ENCODE data around the gene UBAC2.

UBAC2 gene

GRCh38 chr13:99311748-99312492 lies 111.3 kb downstream of the UBAC2 start:
- Histone ChIP-seq H3K27me3 (ENCODE audit: control insufficient read depth, insufficient read depth, low read length) (no peaks in the 10 kb centered on the region), H3K9me3 (ENCODE audit: control insufficient read depth, insufficient read depth, low read length) (no peaks in the 10 kb centered on the region), H3K36me3 (ENCODE audit: control insufficient read depth, insufficient read depth, low read length) (no peaks in the 10 kb centered on the region), H3K4me3 (ENCODE audit: low read depth, low read length) (no peak overlapping the region), H3K27ac (ENCODE audit: low read depth, low read length) (no peak overlapping the region), H3K4me1 (ENCODE audit: control insufficient read depth, insufficient read depth, low read length) (peaks cover 23% of the 10 kb centered on the region; the same call in 1 of the 2 replicates), H3K9ac (ENCODE audit: low read depth, low read length) (no peak overlapping the region)

DNA sequence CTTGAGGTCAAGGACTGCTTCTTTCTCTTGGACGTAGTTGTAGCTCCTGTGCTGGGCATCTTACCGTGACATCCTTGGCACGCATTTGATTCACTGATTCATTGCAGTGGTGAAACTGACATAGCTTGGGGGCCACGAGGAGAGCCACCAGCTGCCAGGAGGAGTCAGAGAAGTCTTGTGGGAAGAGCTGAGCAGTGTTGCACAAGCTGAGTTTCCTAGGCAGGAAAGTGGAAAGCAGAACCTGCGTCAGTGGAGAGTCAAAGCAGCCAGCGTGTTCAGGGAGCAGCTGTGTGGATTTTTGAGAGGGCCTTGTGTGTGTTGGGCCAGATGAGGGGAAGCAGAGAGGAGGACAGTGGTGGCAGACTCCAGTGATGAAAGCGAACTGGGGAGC lies 111.8 kb downstream of the UBAC2 start:
- Histone ChIP-seq H3K27me3 (ENCODE audit: control insufficient read depth, insufficient read depth, low read length) (no peaks in the 10 kb centered on the region), H3K4me1 (ENCODE audit: control insufficient read depth, insufficient read depth, low read length) (peaks cover 23% of the 10 kb centered on the region; the same call in 1 of the 2 replicates), H3K36me3 (ENCODE audit: control insufficient read depth, insufficient read depth, low read length) (no peaks in the 10 kb centered on the region), H3K9me3 (ENCODE audit: control insufficient read depth, insufficient read depth, low read length) (no peaks in the 10 kb centered on the region), H3K9ac (ENCODE audit: low read depth, low read length) (no peak overlapping the region), H3K27ac (ENCODE audit: low read depth, low read length) (no peak overlapping the region), H3K4me3 (ENCODE audit: low read depth, low read length) (no peak overlapping the region)

DNA sequence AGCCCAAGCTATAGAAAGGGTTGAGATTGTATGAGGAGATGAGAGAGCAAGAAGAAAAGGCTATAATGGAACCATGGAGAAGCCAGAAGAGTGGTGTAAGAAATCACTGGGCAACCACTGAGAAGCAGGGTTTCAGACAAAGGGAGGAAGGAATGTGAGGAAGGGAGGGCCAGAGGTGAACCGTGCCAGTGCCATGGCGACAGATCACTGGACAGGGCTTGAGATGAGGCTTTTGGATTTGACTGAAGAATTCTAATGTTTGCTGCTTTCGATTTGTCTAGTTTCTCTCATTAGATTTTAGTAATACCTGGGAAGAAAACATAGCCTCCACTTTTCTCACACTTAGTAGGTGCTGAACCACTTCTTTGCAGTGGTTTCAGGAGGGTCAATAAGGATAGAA lies 112.8 kb downstream of the UBAC2 start:
- H3K27me3 ChIP-seq (ENCODE audit: control insufficient read depth, insufficient read depth, low read length) = no peaks in the 10 kb centered on the region
- H3K36me3 ChIP-seq (ENCODE audit: control insufficient read depth, insufficient read depth, low read length) = no peaks in the 10 kb centered on the region; the same call in 1 of the 2 replicates
- no peaks in the 10 kb centered on the region for H3K9me3 ChIP-seq (ENCODE audit: control insufficient read depth, insufficient read depth, low read length)
- H3K4me1 ChIP-seq (ENCODE audit: control insufficient read depth, insufficient read depth, low read length) = peaks cover 23% of the 10 kb centered on the region; the same call in 1 of the 2 replicates
- no peak overlapping the region for H3K27ac ChIP-seq (ENCODE audit: low read depth, low read length)
- no peak overlapping the region for H3K9ac ChIP-seq (ENCODE audit: low read depth, low read length)
- no peak overlapping the region for H3K4me3 ChIP-seq (ENCODE audit: low read depth, low read length)

- no peak overlapping the region for H3K9ac ChIP-seq (ENCODE audit: low read depth, low read length)
- H3K27ac ChIP-seq (ENCODE audit: low read depth, low read length) = no peak overlapping the region
- no peaks in the 10 kb centered on the region for H3K9me3 ChIP-seq (ENCODE audit: control insufficient read depth, insufficient read depth, low read length)
- no peaks in the 10 kb centered on the region; the same call in 1 of the 2 replicates for H3K36me3 ChIP-seq (ENCODE audit: control insufficient read depth, insufficient read depth, low read length)
- H3K27me3 ChIP-seq (ENCODE audit: control insufficient read depth, insufficient read depth, low read length) = no peaks in the 10 kb centered on the region
- H3K4me1 ChIP-seq (ENCODE audit: control insufficient read depth, insufficient read depth, low read length) = peaks cover 23% of the 10 kb centered on the region; the same call in 1 of the 2 replicates
- H3K4me3 ChIP-seq (ENCODE audit: low read depth, low read length) = no peak overlapping the region
These were observed 113.3 kb downstream of the UBAC2 start for GRCh38 chr13:99313941-99314340.

DNA sequence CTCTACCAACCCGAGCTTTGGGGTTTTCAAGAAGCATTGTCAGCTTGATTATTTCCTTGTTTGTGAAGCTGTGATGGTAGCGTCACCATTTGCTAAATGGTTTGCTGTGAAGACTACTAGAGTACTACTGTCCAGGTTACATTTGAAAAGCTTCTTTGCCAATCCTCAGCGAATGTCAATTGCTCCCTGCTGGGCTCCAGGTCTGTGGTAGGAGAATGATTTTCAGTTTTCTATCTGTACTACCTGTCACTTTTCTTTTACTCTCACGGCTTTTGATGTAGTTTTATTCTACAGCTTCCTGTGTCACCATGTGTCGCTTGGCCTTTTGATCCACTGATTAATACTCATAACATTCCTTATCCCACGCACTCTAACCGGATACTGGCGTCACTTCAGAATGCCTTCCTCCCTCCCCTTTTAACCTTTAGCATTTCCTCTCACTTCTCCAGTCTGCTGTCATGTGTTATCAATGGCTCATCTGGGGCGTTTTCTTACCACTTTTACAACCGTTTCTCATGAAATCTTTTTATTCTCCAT lies 114.1 kb downstream of the UBAC2 start:
- no peak overlapping the region for H3K9ac ChIP-seq (ENCODE audit: low read depth, low read length)
- H3K27ac ChIP-seq (ENCODE audit: low read depth, low read length) = no peak overlapping the region

DNA sequence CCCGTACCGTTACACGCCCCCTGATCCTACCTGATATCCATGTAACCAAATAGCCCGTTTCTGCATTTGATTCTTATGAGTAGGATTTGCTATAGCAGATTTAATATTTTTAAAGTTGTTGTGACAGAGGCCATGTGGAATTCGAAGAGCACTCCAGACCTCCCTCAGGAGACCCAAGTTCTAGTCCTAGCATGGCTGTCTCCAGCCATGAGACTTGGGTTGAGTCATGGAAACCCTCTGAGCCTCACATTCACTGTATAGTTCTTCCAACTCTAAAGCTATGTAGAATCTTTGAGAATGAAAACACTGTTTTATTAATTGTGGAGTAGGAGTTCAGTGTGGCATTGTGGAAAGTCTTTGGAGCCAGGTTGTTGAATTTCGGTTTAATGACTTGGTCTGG lies 114.5 kb downstream of the UBAC2 start:
- Histone ChIP-seq H3K27me3 (ENCODE audit: control insufficient read depth, insufficient read depth, low read length) (no peaks in the 10 kb centered on the region), H3K4me1 (ENCODE audit: control insufficient read depth, insufficient read depth, low read length) (peaks cover 23% of the 10 kb centered on the region; the same call in 1 of the 2 replicates), H3K9me3 (ENCODE audit: control insufficient read depth, insufficient read depth, low read length) (no peaks in the 10 kb centered on the region), H3K27ac (ENCODE audit: low read depth, low read length) (no peak overlapping the region), H3K9ac (ENCODE audit: low read depth, low read length) (no peak overlapping the region), H3K36me3 (ENCODE audit: control insufficient read depth, insufficient read depth, low read length) (peaks cover 4% of the 10 kb centered on the region; the same call in 1 of the 2 replicates), H3K4me3 (ENCODE audit: low read depth, low read length) (no peak overlapping the region)

More for the DNA sequence above, 114.1 kb downstream of the UBAC2 start:
- peaks cover 23% of the 10 kb centered on the region; the same call in 1 of the 2 replicates for H3K4me1 ChIP-seq (ENCODE audit: control insufficient read depth, insufficient read depth, low read length)
- peaks cover 4% of the 10 kb centered on the region; the same call in 1 of the 2 replicates for H3K36me3 ChIP-seq (ENCODE audit: control insufficient read depth, insufficient read depth, low read length)
- H3K9me3 ChIP-seq (ENCODE audit: control insufficient read depth, insufficient read depth, low read length) = no peaks in the 10 kb centered on the region
- no peak overlapping the region for H3K4me3 ChIP-seq (ENCODE audit: low read depth, low read length)
- no peaks in the 10 kb centered on the region for H3K27me3 ChIP-seq (ENCODE audit: control insufficient read depth, insufficient read depth, low read length)

- H3K4me1 ChIP-seq (ENCODE audit: control insufficient read depth, insufficient read depth, low read length) = peaks cover 17% of the 10 kb centered on the region; the same call in 1 of the 2 replicates
- no peak overlapping the region for H3K9ac ChIP-seq (ENCODE audit: low read depth, low read length)
- H3K27me3 ChIP-seq (ENCODE audit: control insufficient read depth, insufficient read depth, low read length) = no peaks in the 10 kb centered on the region
- no peak overlapping the region for H3K27ac ChIP-seq (ENCODE audit: low read depth, low read length)
- H3K4me3 ChIP-seq (ENCODE audit: low read depth, low read length) = no peak overlapping the region
- peaks cover 4% of the 10 kb centered on the region; the same call in 1 of the 2 replicates for H3K36me3 ChIP-seq (ENCODE audit: control insufficient read depth, insufficient read depth, low read length)
- no peaks in the 10 kb centered on the region for H3K9me3 ChIP-seq (ENCODE audit: control insufficient read depth, insufficient read depth, low read length)
These were observed 115.6 kb downstream of the UBAC2 start for GRCh38 chr13:99316224-99316623.

DNA sequence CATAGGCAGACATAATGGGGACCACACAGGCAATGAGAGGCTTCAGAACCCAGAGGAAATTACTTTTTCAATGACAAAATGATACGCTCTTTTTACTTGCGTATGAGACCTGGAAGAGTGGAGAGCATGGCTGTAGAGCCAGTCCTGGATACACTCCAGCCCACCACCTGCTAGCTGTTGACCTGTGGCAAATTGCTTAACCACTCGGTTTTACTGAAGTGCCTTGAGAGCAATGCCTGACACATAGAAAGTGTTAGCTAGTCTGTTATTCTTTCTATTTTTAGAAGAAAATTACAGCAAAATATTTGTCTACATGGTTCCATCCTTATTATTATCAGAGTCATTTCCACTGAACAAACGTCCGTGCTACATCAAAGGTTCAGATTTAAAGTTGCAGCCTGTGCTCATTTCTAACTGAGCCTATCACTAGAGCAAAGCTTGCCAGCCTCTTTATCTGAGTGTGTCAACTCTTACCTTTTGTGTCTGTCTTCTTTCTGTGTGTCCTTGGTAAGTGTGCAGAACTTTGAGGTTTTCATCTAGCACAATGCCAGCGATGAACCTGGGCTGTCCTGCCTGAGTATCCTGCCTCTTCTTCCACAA lies 116.1 kb downstream of the UBAC2 start:
- Histone ChIP-seq H3K9me3 (ENCODE audit: control insufficient read depth, insufficient read depth, low read length) (no peaks in the 10 kb centered on the region), H3K9ac (ENCODE audit: low read depth, low read length) (no peak overlapping the region), H3K36me3 (ENCODE audit: control insufficient read depth, insufficient read depth, low read length) (peaks cover 4% of the 10 kb centered on the region; the same call in 1 of the 2 replicates), H3K4me3 (ENCODE audit: low read depth, low read length) (no peak overlapping the region), H3K27me3 (ENCODE audit: control insufficient read depth, insufficient read depth, low read length) (no peaks in the 10 kb centered on the region), H3K27ac (ENCODE audit: low read depth, low read length) (no peak overlapping the region), H3K4me1 (ENCODE audit: control insufficient read depth, insufficient read depth, low read length) (peaks cover 17% of the 10 kb centered on the region; the same call in 1 of the 2 replicates)

DNA sequence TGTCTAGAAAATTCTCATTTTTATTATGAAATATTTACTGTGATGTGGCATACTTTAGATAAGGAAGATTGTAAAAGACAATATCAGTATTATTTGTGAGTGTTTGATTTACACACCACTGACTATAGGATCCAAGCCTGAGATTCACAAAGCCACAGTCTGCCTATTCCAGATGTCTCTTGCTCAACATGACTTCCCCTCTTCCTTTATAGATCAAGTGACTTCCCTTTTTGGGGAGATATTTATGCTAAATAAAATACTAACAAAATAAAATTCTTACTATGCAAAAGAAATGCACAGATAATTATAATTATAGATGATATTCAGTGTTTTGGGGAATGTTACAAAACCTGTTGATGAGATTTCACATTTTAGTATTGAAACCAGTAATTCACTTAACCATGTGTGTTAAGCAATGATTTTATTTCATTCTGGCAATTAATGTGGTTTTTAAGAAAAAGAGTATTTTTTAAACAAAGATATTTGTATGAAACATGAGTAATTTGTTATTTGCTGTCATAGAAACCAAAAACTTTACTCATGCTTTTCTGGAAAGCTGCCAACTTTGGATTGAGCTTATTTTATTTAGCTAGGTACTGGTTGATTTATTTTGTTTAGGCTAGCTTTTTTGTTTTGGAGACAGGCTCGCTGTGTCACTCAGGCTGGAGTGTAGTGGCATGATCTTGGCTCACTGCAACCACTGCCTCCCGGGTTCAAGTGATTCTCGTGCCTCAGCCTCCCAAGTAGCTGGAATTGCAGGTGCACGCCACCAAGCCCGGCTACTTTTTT lies 120.2 kb downstream of the UBAC2 start:
- H3K9me3 ChIP-seq (ENCODE audit: control insufficient read depth, insufficient read depth, low read length) = no peaks in the 10 kb centered on the region
- H3K27ac ChIP-seq (ENCODE audit: low read depth, low read length) = no peak overlapping the region
- no peak overlapping the region for H3K9ac ChIP-seq (ENCODE audit: low read depth, low read length)
- no peak overlapping the region for H3K4me3 ChIP-seq (ENCODE audit: low read depth, low read length)
- H3K36me3 ChIP-seq (ENCODE audit: control insufficient read depth, insufficient read depth, low read length) = peaks cover 24% of the 10 kb centered on the region; the same call in 1 of the 2 replicates
- no peaks in the 10 kb centered on the region for H3K27me3 ChIP-seq (ENCODE audit: control insufficient read depth, insufficient read depth, low read length)
- H3K4me1 ChIP-seq (ENCODE audit: control insufficient read depth, insufficient read depth, low read length) = no peaks in the 10 kb centered on the region

- Histone ChIP-seq H3K4me1 (ENCODE audit: control insufficient read depth, insufficient read depth, low read length) (no peaks in the 10 kb centered on the region), H3K4me3 (ENCODE audit: low read depth, low read length) (no peak overlapping the region), H3K27me3 (ENCODE audit: control insufficient read depth, insufficient read depth, low read length) (no peaks in the 10 kb centered on the region), H3K9ac (ENCODE audit: low read depth, low read length) (no peak overlapping the region), H3K36me3 (ENCODE audit: control insufficient read depth, insufficient read depth, low read length) (peaks cover 24% of the 10 kb centered on the region; the same call in 1 of the 2 replicates), H3K9me3 (ENCODE audit: control insufficient read depth, insufficient read depth, low read length) (no peaks in the 10 kb centered on the region), H3K27ac (ENCODE audit: low read depth, low read length) (no peak overlapping the region)
These were observed 121.1 kb downstream of the UBAC2 start for GRCh38 chr13:99321709-99322108.

All from HUES48 (cell line).